GM12878 (cell line): ENCODE data around the gene STAMBP. TPM values are rescaled to one million over a fixed set of nuclear protein-coding genes. Genes with fewer than 3 reads are reported as not detected.
"Not testable (repeated sequence)": the region's sequence is repeated elsewhere in the genome, so short reads cannot be mapped to it uniquely, and the experiment has no call there.

Experiments
- ATAC-seq: fragments of 200-7000 bp; cut with Tn5 transposase; 3 replicates; pipeline ENCODE4 v1.9.1; 2020; ENCODE audit warnings: mild to moderate bottlenecking, moderate library complexity
- BruUV-seq: library from RNA; stranded (reverse); fragments of 400-500 nt; replicated peaks from 2 replicates; lab custom pipeline; 2021; lab: Mats Ljungman, UMichigan
- CTCF ChIA-PET: fragments of 300-600 bp; sonication (Branson Sonifier 250); formaldehyde crosslinking; extraction: SDS; loops from one replicate; lab custom pipeline; 2021; ENCODE audit warnings: inconsistent platforms; lab: Yijun Ruan, JAX
- POLR2A ChIA-PET: fragments of 350-600 bp; formaldehyde crosslinking; extraction: SDS; loops from one replicate; lab custom pipeline; 2021; ENCODE audit warnings: inconsistent platforms; lab: Charles Lee
- RAD21 ChIA-PET: fragments of 300-600 bp; sonication (Branson Sonifier 250); formaldehyde crosslinking; loops from one replicate; lab custom pipeline; 2023; ENCODE audit warnings: antibody characterized with exemption; ENCODE audit not compliant: unreplicated experiment; lab: Charles Lee
- SMC1A ChIA-PET: fragments of 300-600 bp; sonication (Branson Sonifier 250); formaldehyde crosslinking; loops from one replicate; lab custom pipeline; 2023; ENCODE audit not compliant: unreplicated experiment, uncharacterized antibody; lab: Charles Lee
- DNase-seq: peaks from one replicate; pipeline ENCODE4 v3.0.0-alpha.2; 2011; ENCODE audit warnings: low read depth, low spot score
- FAIRE-seq: peaks from 3 replicates; lab custom pipeline; 2011; peaks lifted over from hg19 to GRCh38; lab: Jason Lieb, UNC
- H2AFZ ChIP-seq: 2 replicates; pipeline ENCODE4 v1.6.0; 2011; ENCODE audit warnings: low read depth, low read length, control low read depth; ENCODE audit not compliant: control insufficient read depth
- H3K27ac ChIP-seq: 2 replicates; pipeline ENCODE4 v1.5.1; 2011; ENCODE audit warnings: control low read depth; ENCODE audit not compliant: control insufficient read depth, insufficient read depth
- H3K27me3 ChIP-seq, 2 experiments: replicated peaks in 1 of 2; 2 replicates each; pipeline versions ENCODE4 v1.6.0 to v1.6.1; 2011; ENCODE audit warnings: low read length in 1 of 2; ENCODE audit not compliant: control insufficient read depth in 2 of 2, insufficient read depth in 2 of 2
- H3K36me3 ChIP-seq, 2 experiments: 2 replicates each; pipeline ENCODE4 v1.5.1; 2011; ENCODE audit warnings: low read length in 1 of 2; ENCODE audit not compliant: control insufficient read depth in 2 of 2, insufficient read depth in 2 of 2
- H3K4me1 ChIP-seq: 2 replicates; pipeline ENCODE4 v1.6.1; 2011; ENCODE audit warnings: mild to moderate bottlenecking, low read length, moderate library complexity, mixed read lengths; ENCODE audit not compliant: control insufficient read depth, insufficient read depth
- H3K4me2 ChIP-seq: 2 replicates; pipeline ENCODE4 v1.6.0; 2011; ENCODE audit warnings: control low read depth; ENCODE audit not compliant: control insufficient read depth, insufficient read depth
- H3K4me3 ChIP-seq: fragments of 200-600 bp; sonication (generic); 2 replicates; pipeline ENCODE4 v1.5.1; 2016
- H3K79me2 ChIP-seq: 2 replicates; pipeline ENCODE4 v1.6.0; 2011; ENCODE audit warnings: low read length; ENCODE audit not compliant: control insufficient read depth, insufficient read depth
- H3K9ac ChIP-seq: 2 replicates; pipeline ENCODE4 v1.8.0; 2011; ENCODE audit warnings: low read length, control low read depth, mixed read lengths; ENCODE audit not compliant: control insufficient read depth, insufficient read depth
- H3K9me3 ChIP-seq: replicated peaks from 3 replicates; pipeline ENCODE4 v1.5.1; 2011; ENCODE audit warnings: mild to moderate bottlenecking, low read length; ENCODE audit not compliant: control insufficient read depth, insufficient read depth
- H4K20me1 ChIP-seq: 2 replicates; pipeline ENCODE4 v1.6.0; 2011; ENCODE audit not compliant: control insufficient read depth, insufficient read depth
- CREB1 ChIP-seq: IDR thresholded peaks from 2 replicates; pipeline ENCODE4 v1.6.1; 2012; ENCODE audit warnings: low read depth, mild to moderate bottlenecking, inconsistent platforms
- FOXK2 ChIP-seq: fragments of 450-650 bp; IDR thresholded peaks from 2 replicates; pipeline ENCODE4 v1.6.1; 2017; ENCODE audit warnings: mild to moderate bottlenecking, moderate library complexity
- SPI1 ChIP-seq: IDR thresholded peaks from 2 replicates; pipeline ENCODE4 v1.6.1; 2011; ENCODE audit warnings: low read depth, mild to moderate bottlenecking, low read length, moderate library complexity, borderline replicate concordance; ENCODE audit not compliant: insufficient read depth
- SRF ChIP-seq, 2 experiments: IDR thresholded peaks; 2 replicates each; pipeline ENCODE4 v1.6.1; 2011; ENCODE audit warnings: low read depth in 2 of 2, low read length in 2 of 2, mild to moderate bottlenecking in 1 of 2, moderate library complexity in 1 of 2
- WGBS: methylation state at CpG from one replicate; pipeline ENCODE4 v1.1.6; 2016; ENCODE audit warnings: low lambda C conversion rate; ENCODE audit not compliant: insufficient replicate concordance, insufficient coverage; ENCODE audit errors: missing lambda C conversion rate; 5-methylcytosine and 5-hydroxymethylcytosine counted together
- in situ Hi-C: fragments of 300-500 bp; cut with MboI; formaldehyde crosslinking; loops from 9 replicates; pipeline ENCODE4 v1.14.3; 2018; ENCODE audit warnings: mixed read lengths
- intact Hi-C: fragments of 100-400 bp; cut with micrococcal nuclease; formaldehyde crosslinking; loops from one replicate; pipeline ENCODE4 v1.14.2; 2022; ENCODE audit not compliant: unreplicated experiment
- polyA plus RNA-seq, 11 experiments: library from polyadenylated mRNA; depleted of rRNA in 4 of 11; unstranded in 6 of 11; stranded (reverse) in 5 of 11; fragments of >200 nt; fragmentation: Nextera tagmentation in 4 of 11; fragmentation: Illumina TruSeq in 1 of 11; extraction: Ambion mirVana in 4 of 11; extraction: Trizol in 1 of 11; gene quantifications; 1 replicate in 1 of 11; 2 replicates in 10 of 11; pipeline versions ENCODE4 v1.2.1 to v1.2.3, GENCODE V29; 2011 to 2016; ENCODE audit warnings: inconsistent platforms in 2 of 11, missing spikeins in 2 of 11, low read depth in 1 of 11
- total RNA-seq, 4 experiments: library from RNA; depleted of rRNA in 3 of 4; stranded (reverse); fragments of >200 nt in 3 of 4; fragmentation: Illumina TruSeq in 1 of 4; extraction: Trizol in 1 of 4; gene quantifications; 2 replicates each; pipeline versions ENCODE4 v1.2.1 to v1.2.3, GENCODE V29; 2013 to 2021
- TF ChIP-seq, protein P1 (sequence below): fragments of 450-650 bp; IDR thresholded peaks from 2 replicates; pipeline ENCODE4 v1.6.1; 2016; ENCODE audit warnings: mild to moderate bottlenecking

Gene STAMBP
- total and polyA plus RNA-seq, 10 of the 15 experiments (the other 5 are each of a cell fraction or from before 2014, with no cell fraction given), result 38.9 to 84.1 (median 69.7) TPM

- TF ChIP-seq FOXK2 (peak; percentile 23; the same call in 1 of the 2 replicates), SPI1 (peak; percentile 41; the same call in 1 of the 2 replicates), CREB1 (0 out of 2 replicates have a peak, but pooled peaks have one; percentile 32), SRF (IDR thresholded peaks at IDR 0.05; ENCODE audit: low read depth in 2 of 2, low read length in 2 of 2) (no peak)
- TF ChIP-seq, protein P1, sequence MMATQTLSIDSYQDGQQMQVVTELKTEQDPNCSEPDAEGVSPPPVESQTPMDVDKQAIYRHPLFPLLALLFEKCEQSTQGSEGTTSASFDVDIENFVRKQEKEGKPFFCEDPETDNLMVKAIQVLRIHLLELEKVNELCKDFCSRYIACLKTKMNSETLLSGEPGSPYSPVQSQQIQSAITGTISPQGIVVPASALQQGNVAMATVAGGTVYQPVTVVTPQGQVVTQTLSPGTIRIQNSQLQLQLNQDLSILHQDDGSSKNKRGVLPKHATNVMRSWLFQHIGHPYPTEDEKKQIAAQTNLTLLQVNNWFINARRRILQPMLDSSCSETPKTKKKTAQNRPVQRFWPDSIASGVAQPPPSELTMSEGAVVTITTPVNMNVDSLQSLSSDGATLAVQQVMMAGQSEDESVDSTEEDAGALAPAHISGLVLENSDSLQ, result 0 out of 2 replicates have a peak, but pooled peaks have one; percentile 22
- no peak overlapping the region for H3K9ac ChIP-seq
- FAIRE-seq, result peak; percentile 87
- 42% methylated on average over 9 of the region's 9 CpGs for WGBS
- POLR2A ChIA-PET, result no interaction called here
- no peak for DNase-seq
- intact Hi-C loops (no loop called here), in situ Hi-C loops (no loop called here)
- no peak overlapping the region for H3K27ac ChIP-seq
- ATAC-seq, result peak; percentile 73
- SMC1A ChIA-PET, result interaction anchor here (0.5 kb wide), 1 partner anchor 273 kb away, joined by 3 read pairs; no protein-coding TSS in a partner anchor
- CTCF ChIA-PET, result no interaction called here
- H3K79me2 ChIP-seq, result no peaks in the 10 kb centered on the region
- no TSS peak for BruUV-seq
- RAD21 ChIA-PET, result no interaction called here
- H3K4me1 ChIP-seq, result no peaks in the 10 kb centered on the region
- no peaks in the 10 kb centered on the region for H3K9me3 ChIP-seq
- H2AFZ ChIP-seq, result peak overlapping the region; percentile 76
- no peaks in the 10 kb centered on the region for H3K27me3 ChIP-seq
- H3K36me3 ChIP-seq, result no peaks in the 10 kb centered on the region
- H3K4me3 ChIP-seq, result 0 out of 2 replicates have a peak overlapping the region, but pooled peaks have one; percentile 3
- H3K4me2 ChIP-seq, result peak overlapping the region; percentile 44
- no peaks in the 10 kb centered on the region for H4K20me1 ChIP-seq
Observed at GRCh38 chr2:73877071-73877802, 48.5 kb downstream of the STAMBP start.

- H3K36me3 ChIP-seq, H3K4me1 ChIP-seq, in situ Hi-C loops, ATAC-seq, H3K79me2 ChIP-seq, H3K4me2 ChIP-seq, H3K27ac ChIP-seq, H2AFZ ChIP-seq, DNase-seq, H3K9me3 ChIP-seq, BruUV-seq, H4K20me1 ChIP-seq, FAIRE-seq, H3K27me3 ChIP-seq, POLR2A ChIA-PET, intact Hi-C loops, H3K9ac ChIP-seq, H3K4me3 ChIP-seq: not testable (repeated sequence)
- CTCF ChIA-PET, result interaction anchor here (0.8 kb wide), 1 partner anchor 30 kb away, joined by 4 read pairs; no protein-coding TSS in a partner anchor
- WGBS, result 99% methylated on average over 5 of the region's 5 CpGs
- RAD21 ChIA-PET, result interaction anchor here (1.1 kb wide), 1 partner anchor 272 kb away, joined by 3 read pairs; no protein-coding TSS in a partner anchor
- SMC1A ChIA-PET, result interaction anchor here (1.0 kb wide), 1 partner anchor 123 kb away, joined by 3 read pairs; no protein-coding TSS in a partner anchor
Observed at GRCh38 chr2:73877984-73878383, 49.2 kb downstream of the STAMBP start.
